Measurements from ENCODE around the gene ZNF189.

DNA sequence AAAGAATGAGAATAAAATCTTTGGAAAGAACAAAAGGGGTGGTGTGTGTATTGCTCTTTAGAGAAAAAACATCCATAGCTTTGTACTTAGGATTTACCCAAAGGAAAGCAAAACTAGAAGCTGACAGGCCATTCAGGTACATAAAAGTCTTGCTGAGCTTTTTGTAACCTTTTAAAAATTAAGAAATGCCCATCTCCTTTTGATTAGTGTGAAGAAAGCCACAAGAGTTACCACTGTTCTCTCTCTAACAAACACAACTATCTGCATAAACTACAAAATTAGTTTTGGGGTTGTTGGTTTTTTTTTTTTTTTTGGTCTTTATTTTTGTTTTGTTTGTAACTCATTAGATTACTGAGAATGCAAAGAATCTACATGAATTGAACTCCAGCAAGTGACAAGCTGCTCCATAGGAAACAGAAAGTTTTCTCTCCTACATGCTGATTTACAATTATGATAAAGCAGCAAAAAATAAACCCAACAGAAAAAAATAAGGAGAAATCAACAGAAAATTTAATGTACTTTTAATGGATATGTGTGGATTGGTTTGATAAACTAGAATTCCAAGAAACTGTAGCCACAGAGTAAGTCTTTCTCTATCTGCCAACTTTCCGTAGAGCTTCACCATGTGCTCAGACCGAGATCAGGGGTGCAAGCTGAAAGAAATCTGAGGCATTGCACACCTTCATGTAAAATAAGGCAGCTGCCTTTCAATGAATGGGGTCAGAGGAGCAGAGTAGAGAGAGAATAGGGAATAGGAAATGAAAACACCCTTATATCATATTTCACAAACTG lies 26.1 kb upstream of the ZNF189 start:
- TF ChIP-seq MYC (IDR thresholded peaks at IDR 0.05; ENCODE audit: low read depth, low read length), result no peak
- TF ChIP-seq, protein P1, sequence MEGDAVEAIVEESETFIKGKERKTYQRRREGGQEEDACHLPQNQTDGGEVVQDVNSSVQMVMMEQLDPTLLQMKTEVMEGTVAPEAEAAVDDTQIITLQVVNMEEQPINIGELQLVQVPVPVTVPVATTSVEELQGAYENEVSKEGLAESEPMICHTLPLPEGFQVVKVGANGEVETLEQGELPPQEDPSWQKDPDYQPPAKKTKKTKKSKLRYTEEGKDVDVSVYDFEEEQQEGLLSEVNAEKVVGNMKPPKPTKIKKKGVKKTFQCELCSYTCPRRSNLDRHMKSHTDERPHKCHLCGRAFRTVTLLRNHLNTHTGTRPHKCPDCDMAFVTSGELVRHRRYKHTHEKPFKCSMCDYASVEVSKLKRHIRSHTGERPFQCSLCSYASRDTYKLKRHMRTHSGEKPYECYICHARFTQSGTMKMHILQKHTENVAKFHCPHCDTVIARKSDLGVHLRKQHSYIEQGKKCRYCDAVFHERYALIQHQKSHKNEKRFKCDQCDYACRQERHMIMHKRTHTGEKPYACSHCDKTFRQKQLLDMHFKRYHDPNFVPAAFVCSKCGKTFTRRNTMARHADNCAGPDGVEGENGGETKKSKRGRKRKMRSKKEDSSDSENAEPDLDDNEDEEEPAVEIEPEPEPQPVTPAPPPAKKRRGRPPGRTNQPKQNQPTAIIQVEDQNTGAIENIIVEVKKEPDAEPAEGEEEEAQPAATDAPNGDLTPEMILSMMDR (IDR thresholded peaks at IDR 0.05; ENCODE audit: low read depth, low read length), result no peak
- TF ChIP-seq POLR2A (IDR thresholded peaks at IDR 0.05; ENCODE audit: extremely low read depth, insufficient read length), result no peak
- TF ChIP-seq, protein P2, sequence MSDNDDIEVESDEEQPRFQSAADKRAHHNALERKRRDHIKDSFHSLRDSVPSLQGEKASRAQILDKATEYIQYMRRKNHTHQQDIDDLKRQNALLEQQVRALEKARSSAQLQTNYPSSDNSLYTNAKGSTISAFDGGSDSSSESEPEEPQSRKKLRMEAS (IDR thresholded peaks at IDR 0.05; ENCODE audit: low read depth, low read length), result no peak
